COR-L47 (cell line): ENCODE data around the gene AFF1.
A peak's percentile ranks its signal among the peaks of the same experiment; 100 is the strongest.

Experiments
- DNase-seq: peaks from one replicate; lab custom pipeline; 2025; lab: John Stamatoyannopoulos, UW

The AFF1 gene

DNA sequence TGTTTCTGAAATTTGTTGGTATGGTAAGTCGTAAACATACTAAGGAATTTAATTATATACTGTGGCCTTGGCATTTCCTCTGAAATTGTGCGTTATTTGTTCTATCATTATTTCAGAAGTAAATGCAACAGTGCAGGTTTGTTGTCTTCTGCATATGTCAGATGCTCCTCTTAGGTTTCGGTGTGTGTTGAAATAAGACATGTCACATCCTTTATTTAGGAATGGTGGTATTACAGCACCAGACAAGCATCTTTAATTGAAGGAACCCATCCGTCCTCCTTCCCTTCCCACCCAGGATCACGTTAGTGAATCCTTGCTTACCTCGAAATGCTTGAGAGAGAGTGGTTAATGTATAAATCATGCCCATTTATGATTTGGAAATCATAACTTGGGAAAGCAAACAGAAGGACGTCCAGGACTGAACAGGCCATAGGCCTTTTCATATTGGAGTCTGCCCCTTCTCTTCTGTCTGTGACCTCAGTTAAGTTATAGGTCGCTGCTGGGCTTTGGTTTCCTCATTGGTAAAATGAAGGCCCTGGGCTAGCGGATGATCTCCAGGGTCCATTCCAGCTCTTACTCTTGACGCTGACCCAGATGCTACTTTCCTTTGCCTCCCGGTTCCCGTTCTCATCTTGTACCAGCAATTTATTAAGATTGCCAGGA lies 151.5 kb downstream of the AFF1 start:
- no peak for DNase-seq

DNA sequence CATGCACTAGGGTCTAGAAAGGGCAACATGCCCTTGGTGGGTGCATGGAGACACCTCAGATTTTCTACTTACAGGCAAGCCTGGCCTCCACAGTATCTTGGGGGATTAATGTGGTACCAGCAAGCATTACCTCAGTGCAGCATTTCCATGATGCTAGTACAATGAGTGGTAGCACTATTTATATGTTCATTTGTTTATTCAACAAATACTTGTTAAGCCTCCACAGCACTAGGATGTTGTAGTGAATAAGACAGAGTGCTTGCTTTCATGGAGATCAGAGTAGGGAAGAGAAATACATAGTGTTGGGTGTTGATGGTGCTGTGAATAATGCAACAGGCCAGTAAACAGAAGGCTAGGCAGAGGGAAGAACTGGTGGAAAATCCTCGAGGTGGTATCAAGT lies 152.2 kb downstream of the AFF1 start:
- no peak for DNase-seq

GRCh38 chr4:87087420-87087819 lies 152.6 kb downstream of the AFF1 start:
- DNase-seq = no peak

DNA sequence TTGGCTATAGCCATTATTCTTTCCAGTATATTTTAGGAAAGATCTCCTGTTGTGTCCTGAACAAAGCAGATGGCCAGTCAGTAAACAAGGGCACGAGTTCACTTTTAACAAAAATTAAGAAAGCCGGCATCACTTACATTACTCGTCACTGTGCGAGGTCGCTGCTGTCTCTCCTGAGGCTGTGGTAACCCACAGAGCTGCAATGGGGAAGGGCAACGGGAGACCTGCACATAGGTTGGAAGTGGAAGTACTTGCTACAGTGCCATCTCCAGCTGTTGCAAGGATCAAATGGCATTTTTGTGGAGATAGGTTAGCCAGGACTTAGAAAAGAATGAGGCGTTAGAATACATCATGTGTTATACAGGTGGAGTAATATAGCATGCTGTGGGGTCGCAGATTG lies 153.4 kb downstream of the AFF1 start:
- DNase-seq = no peak

- no peak for DNase-seq
Observed at GRCh38 chr4:87089368-87089767, 154.6 kb downstream of the AFF1 start.

DNA sequence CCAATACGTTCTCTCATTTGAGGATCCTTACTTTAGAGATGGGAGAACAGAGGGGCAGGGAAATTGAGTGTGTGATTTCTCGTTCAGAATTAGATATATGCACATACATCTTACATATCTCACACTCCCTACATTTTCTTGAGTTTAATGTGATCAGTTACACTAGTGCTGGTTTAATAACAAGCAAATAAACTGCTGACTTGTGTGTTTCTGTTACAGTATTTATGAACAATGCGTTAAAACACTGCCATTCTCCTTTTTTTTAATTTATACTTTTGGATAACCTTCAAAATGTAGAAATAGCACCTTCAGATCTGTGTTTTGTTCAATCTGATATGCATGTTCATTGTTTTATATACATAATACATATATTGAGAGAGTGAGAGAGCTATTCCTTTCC lies 155.5 kb downstream of the AFF1 start:
- no peak for DNase-seq

DNA sequence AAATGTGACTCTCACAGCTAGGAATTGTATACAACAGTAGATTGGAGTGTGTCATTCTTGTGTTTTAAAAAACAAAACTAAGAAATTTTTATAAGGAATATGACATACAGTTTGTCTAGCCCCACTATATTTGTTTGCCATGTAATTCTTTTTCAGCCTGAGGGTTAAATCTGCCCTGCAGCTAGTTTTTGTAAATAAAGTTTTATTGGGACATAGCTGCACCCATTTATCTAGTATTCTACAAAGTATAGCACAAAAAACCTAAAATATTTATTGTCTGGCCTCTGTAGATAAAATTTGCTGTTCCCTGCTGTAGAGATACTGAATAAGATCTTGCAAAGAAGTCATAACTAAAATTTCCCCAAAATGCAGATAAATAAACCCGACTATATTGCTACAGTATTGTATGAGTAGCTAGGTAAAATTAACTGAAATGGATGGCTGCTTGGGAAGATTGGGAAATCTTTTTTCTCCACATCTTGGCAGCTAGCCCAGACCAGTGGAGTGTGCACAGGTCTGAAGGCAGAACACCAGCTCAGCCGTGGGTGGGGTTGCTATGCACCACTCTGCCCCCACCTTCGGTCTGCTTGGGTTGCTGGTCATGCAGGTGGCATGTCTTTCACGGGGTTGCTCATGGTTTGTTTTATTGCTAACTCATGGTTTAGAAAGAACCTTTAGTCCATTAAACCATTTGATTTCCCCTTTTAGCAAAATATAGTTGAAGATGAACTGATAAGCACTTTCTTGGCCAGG lies 157.8 kb downstream of the AFF1 start:
- DNase-seq = peak; percentile 86

DNA sequence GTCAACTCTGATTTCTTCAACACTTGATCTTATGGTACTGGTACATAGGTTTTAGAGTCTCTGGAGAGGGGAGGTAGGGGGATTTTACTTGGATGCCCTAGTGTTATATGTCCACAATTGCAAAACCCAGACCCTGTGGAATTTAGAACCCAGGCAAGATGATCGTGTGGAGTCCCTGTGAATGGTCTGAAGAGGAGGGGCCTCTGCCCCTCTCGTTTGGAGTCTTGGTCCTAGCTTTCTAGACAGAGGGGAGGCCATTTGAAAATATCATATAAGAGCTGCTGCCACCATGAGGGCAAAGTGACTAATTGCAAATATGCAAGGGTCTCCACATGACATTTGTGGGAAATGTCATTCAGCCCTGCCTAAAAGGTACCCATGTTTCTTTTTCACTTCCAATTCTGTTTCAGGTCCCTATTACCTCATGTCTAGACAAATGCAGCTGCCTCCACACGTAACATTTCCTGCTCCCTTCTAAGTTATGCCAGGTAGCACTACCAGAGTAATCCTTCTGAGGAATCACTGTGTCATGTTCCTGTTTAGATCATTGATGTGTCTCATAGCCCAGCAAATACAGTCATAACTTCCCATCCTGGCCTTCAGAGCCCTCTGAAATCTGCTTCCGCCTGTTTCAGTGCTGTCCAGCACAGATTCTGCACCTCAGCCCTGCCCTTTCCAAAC lies 158.8 kb downstream of the AFF1 start:
- peak; percentile 64 for DNase-seq

DNA sequence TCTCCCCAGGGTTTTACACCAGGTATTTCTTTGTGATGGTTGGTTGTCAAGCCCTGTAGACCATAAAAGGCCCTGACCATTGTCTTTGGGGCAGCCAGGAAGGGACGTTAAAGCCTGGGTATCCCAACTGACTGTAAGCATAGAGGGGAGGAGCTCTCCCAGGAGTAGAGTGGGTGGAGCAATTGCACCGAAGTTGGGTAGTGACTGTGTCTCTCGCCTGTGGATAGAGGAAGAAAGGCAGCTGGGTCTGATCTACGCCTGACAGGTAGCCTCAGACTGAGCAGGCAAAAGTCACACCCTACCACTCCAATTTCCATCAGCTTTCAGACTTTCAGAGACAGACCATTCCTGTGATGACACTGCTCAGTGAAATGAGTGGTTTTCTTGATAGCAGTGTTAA lies 162.3 kb downstream of the AFF1 start:
- no peak for DNase-seq

DNA sequence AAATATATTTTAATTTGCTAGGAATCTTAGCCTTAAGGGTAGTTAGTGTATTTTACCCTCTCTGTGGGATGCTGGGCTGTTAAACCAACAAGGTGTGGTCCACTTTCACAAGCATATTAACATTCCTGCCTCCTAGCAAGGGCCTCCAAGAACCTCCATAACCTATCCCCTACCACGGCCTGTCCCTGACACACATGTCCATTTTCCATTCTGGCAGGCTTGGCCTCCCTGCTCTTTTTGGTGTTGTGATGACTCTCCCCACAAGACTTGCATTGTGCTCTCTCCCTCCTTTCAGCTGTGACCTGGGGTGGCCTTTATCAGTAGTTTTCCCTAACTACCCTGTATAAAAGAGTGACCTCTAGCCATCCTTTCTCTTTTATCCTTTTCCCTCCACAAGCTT lies 165.4 kb downstream of the AFF1 start:
- no peak for DNase-seq

DNA sequence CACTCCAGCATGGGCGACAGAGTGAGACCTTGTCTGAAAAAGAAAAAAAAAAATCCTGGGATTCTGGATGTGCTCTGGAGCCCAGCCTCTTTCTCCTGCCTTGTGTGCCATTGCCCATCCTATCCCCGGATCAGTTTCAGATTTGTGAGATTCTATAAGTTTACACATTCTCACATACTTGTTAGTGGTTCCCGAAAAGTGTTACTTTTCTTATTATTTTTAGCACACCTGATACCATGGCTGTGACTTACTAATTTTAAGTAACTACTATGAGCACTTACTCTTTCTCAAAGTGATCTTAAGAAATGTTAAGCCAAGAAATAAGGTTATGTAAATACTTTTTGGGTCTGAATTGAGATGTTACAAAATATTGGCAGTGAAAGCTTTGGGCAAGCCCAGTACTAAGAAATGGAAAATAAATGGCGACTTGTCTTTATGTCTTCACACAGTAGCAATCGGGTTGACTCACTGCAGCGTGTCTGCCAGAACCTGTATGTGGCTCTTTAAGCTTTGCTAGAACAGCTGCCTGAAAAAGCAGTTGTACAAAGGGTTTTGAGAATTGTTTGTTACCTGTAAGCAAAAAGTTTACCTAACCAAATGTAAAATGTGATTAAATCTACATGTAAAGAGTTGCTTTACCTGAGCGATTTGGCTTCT lies 166.9 kb downstream of the AFF1 start:
- DNase-seq = no peak

GRCh38 chr4:87103086-87103485 lies 168.3 kb downstream of the AFF1 start:
- no peak for DNase-seq

- DNase-seq = no peak
Observed at GRCh38 chr4:87103691-87104187, 168.9 kb downstream of the AFF1 start.

GRCh38 chr4:87105101-87105845 lies 170.5 kb downstream of the AFF1 start:
- no peak for DNase-seq

DNA sequence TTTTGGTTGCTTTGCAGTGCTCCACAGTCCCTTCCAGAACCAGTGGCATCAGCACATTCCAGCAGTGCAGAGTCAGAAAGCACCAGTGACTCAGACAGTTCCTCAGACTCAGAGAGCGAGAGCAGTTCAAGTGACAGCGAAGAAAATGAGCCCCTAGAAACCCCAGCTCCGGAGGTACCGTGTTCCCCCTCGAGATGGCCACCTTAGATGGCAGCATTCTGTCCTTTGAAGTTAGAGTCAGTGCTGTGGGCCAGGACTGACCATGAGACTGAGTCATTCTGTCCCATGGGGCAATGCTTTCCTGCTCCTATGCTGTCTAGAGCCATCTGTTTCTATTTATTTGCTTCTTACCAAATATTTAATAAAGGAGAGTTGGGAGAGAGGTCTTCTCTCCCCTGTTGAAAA lies 173.3 kb downstream of the AFF1 start:
- DNase-seq = no peak

DNA sequence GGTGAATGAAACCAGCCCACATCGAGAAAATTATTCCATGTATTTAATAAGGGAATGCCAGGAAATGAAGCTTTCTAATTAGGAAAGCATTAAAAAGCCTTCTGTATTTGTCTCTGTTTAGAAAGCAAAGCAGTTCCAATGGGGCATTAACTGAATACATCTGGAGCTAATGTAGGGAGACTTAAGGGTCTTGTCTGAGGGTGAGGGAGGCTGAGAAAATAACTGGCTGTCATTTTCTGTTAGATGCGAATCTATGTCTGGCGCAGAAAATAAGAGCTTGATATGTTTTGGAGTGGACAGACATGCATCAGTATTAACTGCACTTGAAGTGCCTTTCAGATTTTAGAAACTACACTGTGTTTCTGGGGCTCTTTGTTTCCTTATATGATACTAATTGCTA lies 174.3 kb downstream of the AFF1 start:
- no peak for DNase-seq

DNA sequence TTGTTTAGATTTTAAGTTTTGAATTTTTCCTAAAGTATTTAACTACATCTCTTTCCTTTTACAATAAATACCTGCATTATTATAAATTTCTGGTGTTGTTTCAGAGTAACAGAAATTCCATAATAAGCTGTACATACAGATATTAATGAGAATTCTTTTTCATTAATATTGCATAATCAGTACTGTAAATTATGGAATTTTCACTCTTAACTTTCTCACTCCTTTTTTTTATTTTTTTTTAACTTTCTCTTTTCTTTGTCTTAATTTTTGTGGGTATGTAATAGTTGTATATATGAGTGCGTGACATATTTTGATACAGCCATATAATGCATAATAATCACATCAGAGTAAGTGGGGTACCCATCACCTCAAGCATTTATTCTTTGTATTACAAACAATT lies 175.1 kb downstream of the AFF1 start:
- no peak for DNase-seq

- DNase-seq = no peak
Observed at GRCh38 chr4:87112063-87112462, 177.3 kb downstream of the AFF1 start.

DNA sequence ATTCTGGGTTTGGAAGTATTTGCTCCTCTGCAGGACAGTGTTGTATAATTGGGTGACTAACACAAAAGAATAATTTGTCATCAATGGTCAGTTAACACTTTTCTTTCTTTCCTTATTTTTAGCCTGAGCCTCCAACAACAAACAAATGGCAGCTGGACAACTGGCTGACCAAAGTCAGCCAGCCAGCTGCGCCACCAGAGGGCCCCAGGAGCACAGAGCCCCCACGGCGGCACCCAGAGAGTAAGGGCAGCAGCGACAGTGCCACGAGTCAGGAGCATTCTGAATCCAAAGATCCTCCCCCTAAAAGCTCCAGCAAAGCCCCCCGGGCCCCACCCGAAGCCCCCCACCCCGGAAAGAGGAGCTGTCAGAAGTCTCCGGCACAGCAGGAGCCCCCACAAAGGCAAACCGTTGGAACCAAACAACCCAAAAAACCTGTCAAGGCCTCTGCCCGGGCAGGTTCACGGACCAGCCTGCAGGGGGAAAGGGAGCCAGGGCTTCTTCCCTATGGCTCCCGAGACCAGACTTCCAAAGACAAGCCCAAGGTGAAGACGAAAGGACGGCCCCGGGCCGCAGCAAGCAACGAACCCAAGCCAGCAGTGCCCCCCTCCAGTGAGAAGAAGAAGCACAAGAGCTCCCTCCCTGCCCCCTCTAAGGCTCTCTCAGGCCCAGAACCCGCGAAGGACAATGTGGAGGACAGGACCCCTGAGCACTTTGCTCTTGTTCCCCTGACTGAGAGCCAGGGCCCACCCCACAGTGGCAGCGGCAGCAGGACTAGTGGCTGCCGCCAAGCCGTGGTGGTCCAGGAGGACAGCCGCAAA lies 179.6 kb downstream of the AFF1 start:
- DNase-seq = no peak

- no peak for DNase-seq
Observed at GRCh38 chr4:87116231-87116630, 181.4 kb downstream of the AFF1 start.
